ENCODE data around the gene LASP1. TPM values are rescaled to one million over a fixed set of nuclear protein-coding genes. Genes with fewer than 3 reads are reported as not detected.

The LASP1 gene
- total RNA-seq, 1 experiment from 2014 or later, result 106 TPM

- H3K9ac ChIP-seq (ENCODE audit: low read length), result no peak overlapping the region
- peaks cover 30% of the 10 kb centered on the region for H3K4me1 ChIP-seq (ENCODE audit: insufficient read depth, low read length)
- no peak overlapping the region for H2AFZ ChIP-seq (ENCODE audit: low read length)
- peaks cover 10% of the 10 kb centered on the region; the same call in 1 of the 2 replicates for H3K36me3 ChIP-seq (ENCODE audit: low read depth, low read length)
- TF ChIP-seq CTCF (conservative IDR thresholded peaks at IDR 0.05; ENCODE audit: low read depth, low read length) (no peak), EZH2phosphoT487 (IDR thresholded peaks at IDR 0.05; ENCODE audit: borderline replicate concordance, low read length) (no peak), EZH2 (IDR thresholded peaks at IDR 0.05; ENCODE audit: low read length, unreplicated experiment) (no peak)
- no TSS peak for BruUV-seq (replicated peaks)
- no peaks in the 10 kb centered on the region for H4K20me1 ChIP-seq (ENCODE audit: low read length)
- H3K4me3 ChIP-seq (ENCODE audit: low read length), result no peak overlapping the region
- H3F3A ChIP-seq (ENCODE audit: low read length, unreplicated experiment), result no peaks in the 10 kb centered on the region
- no peaks in the 10 kb centered on the region for H3K9me2 ChIP-seq (replicated peaks; ENCODE audit: low read length)
- H3K4me2 ChIP-seq (ENCODE audit: low read length), result no peak overlapping the region
- H3K9me3 ChIP-seq (ENCODE audit: low read length), result no peaks in the 10 kb centered on the region
- POLR2A ChIA-PET (ENCODE audit: unreplicated experiment), result no interaction called here
- DNase-seq (no peak), ATAC-seq (no peak)
- H3K27me3 ChIP-seq (ENCODE audit: low read length), result no peaks in the 10 kb centered on the region
- H3K79me2 ChIP-seq (ENCODE audit: low read length), result peaks cover 67% of the 10 kb centered on the region
- CTCF ChIA-PET, result no interaction called here
- no peak overlapping the region for H3K27ac ChIP-seq (ENCODE audit: low read length)
- intact Hi-C loops (cut with micrococcal nuclease), result no loop called here
These were observed 11.8 kb downstream of the LASP1 start for GRCh38 chr17:38881600-38882191.

GRCh38 chr17:38882870-38883269, 13.0 kb downstream of the LASP1 start:
- H3K27ac ChIP-seq (ENCODE audit: low read length), result no peak overlapping the region
- no peaks in the 10 kb centered on the region for H4K20me1 ChIP-seq (ENCODE audit: low read length)
- no peaks in the 10 kb centered on the region for H3K27me3 ChIP-seq (ENCODE audit: low read length)
- BruUV-seq (replicated peaks), result no TSS peak
- H3F3A ChIP-seq (ENCODE audit: low read length, unreplicated experiment), result no peaks in the 10 kb centered on the region
- TF ChIP-seq EZH2phosphoT487 (IDR thresholded peaks at IDR 0.05; ENCODE audit: borderline replicate concordance, low read length), result no peak
- no peak for TF ChIP-seq EZH2 (IDR thresholded peaks at IDR 0.05; ENCODE audit: low read length, unreplicated experiment)
- TF ChIP-seq CTCF (conservative IDR thresholded peaks at IDR 0.05; ENCODE audit: low read depth, low read length), result no peak
- ATAC-seq (no peak), DNase-seq (no peak)
- intact Hi-C loops (cut with micrococcal nuclease), result no loop called here
- H3K4me1 ChIP-seq (ENCODE audit: insufficient read depth, low read length), result peaks cover 30% of the 10 kb centered on the region
- peaks cover 68% of the 10 kb centered on the region for H3K79me2 ChIP-seq (ENCODE audit: low read length)
- no peaks in the 10 kb centered on the region for H3K9me3 ChIP-seq (ENCODE audit: low read length)
- H3K9ac ChIP-seq (ENCODE audit: low read length), result no peak overlapping the region
- no peak overlapping the region for H3K4me2 ChIP-seq (ENCODE audit: low read length)
- POLR2A ChIA-PET (ENCODE audit: unreplicated experiment), result no interaction called here
- peaks cover 10% of the 10 kb centered on the region; the same call in 1 of the 2 replicates for H3K36me3 ChIP-seq (ENCODE audit: low read depth, low read length)
- no peak overlapping the region for H3K4me3 ChIP-seq (ENCODE audit: low read length)
- no peak overlapping the region for H2AFZ ChIP-seq (ENCODE audit: low read length)
- H3K9me2 ChIP-seq (replicated peaks; ENCODE audit: low read length), result no peaks in the 10 kb centered on the region
- CTCF ChIA-PET, result no interaction called here
